Stimulated activated CD4-positive, alpha-beta T cell treated with anti-CD3 and anti-CD28 coated beads, TNF-alpha, amount 100 ng/mL, for 24 hours (primary cell): Measurements from ENCODE around the gene NEGR1.

ENCODE experiments used
- DNase-seq, 3 experiments: peaks; one replicate each; pipeline ENCODE4 v3.0.0-alpha.2; 2020; ENCODE audit warnings: low read depth in 3 of 3

Gene NEGR1

GRCh38 chr1:71695821-71696220 is 586.5 kb downstream of the NEGR1 start:
- no peak for DNase-seq

GRCh38 chr1:71695084-71695483 is 587.3 kb downstream of the NEGR1 start:
- no peak for DNase-seq

GRCh38 chr1:71693581-71693980 is 588.8 kb downstream of the NEGR1 start:
- DNase-seq: no peak

- no peak for DNase-seq
Observed at GRCh38 chr1:71689635-71690034, 592.7 kb downstream of the NEGR1 start.

- DNase-seq: no peak
Observed at GRCh38 chr1:71687376-71687775, 595.0 kb downstream of the NEGR1 start.

- DNase-seq: no peak
Observed at GRCh38 chr1:71676979-71677925, 605.1 kb downstream of the NEGR1 start.

- no peak for DNase-seq
Observed at GRCh38 chr1:71668065-71668464, 614.3 kb downstream of the NEGR1 start.

GRCh38 chr1:71667216-71667615 is 615.1 kb downstream of the NEGR1 start:
- no peak for DNase-seq

GRCh38 chr1:71666609-71667008 is 615.7 kb downstream of the NEGR1 start:
- DNase-seq: no peak

GRCh38 chr1:71660411-71660810 is 621.9 kb downstream of the NEGR1 start:
- no peak for DNase-seq

- no peak for DNase-seq
Observed at GRCh38 chr1:71657891-71658679, 624.3 kb downstream of the NEGR1 start.

- DNase-seq: no peak
Observed at GRCh38 chr1:71656902-71657301, 625.4 kb downstream of the NEGR1 start.

GRCh38 chr1:71655604-71656003 is 626.7 kb downstream of the NEGR1 start:
- no peak for DNase-seq

GRCh38 chr1:71653952-71654351 is 628.4 kb downstream of the NEGR1 start:
- no peak for DNase-seq

GRCh38 chr1:71651214-71651613 is 631.1 kb downstream of the NEGR1 start:
- no peak for DNase-seq

GRCh38 chr1:71650119-71650518 is 632.2 kb downstream of the NEGR1 start:
- DNase-seq: no peak

- DNase-seq: no peak
Observed at GRCh38 chr1:71649608-71650007, 632.7 kb downstream of the NEGR1 start.

GRCh38 chr1:71647513-71648300 is 634.6 kb downstream of the NEGR1 start:
- no peak for DNase-seq

- no peak for DNase-seq
Observed at GRCh38 chr1:71645015-71645414, 637.3 kb downstream of the NEGR1 start.

- DNase-seq: no peak
Observed at GRCh38 chr1:71641903-71642302, 640.4 kb downstream of the NEGR1 start.

- no peak for DNase-seq
Observed at GRCh38 chr1:71640998-71641397, 641.3 kb downstream of the NEGR1 start.

GRCh38 chr1:71640116-71640515 is 642.2 kb downstream of the NEGR1 start:
- no peak for DNase-seq
